Endothelial cell of umbilical vein (primary cell): Measurements from ENCODE around the gene GUCY2D. TPM values are rescaled to one million over a fixed set of nuclear protein-coding genes. Genes with fewer than 3 reads are reported as not detected.
"Not testable (repeated sequence)": the region's sequence is repeated elsewhere in the genome, so short reads cannot be mapped to it uniquely, and the experiment has no call there.

ENCODE experiments used
- Bru-seq: library from RNA; stranded (reverse); fragments of 400-500 nt; gene quantifications from one replicate; lab custom pipeline; 2021; lab: Mats Ljungman, UMichigan
- BruChase-seq, 2 experiments: library from RNA; stranded (reverse); fragments of 400-500 nt; gene quantifications; one replicate each; lab custom pipeline; 2021; lab: Mats Ljungman, UMichigan
- BruUV-seq: library from RNA; stranded (reverse); fragments of 400-500 nt; replicated peaks from 2 replicates; lab custom pipeline; 2021; lab: Mats Ljungman, UMichigan
- CTCF ChIA-PET: fragments of 300-600, 350-600 bp; sonication (Branson Sonifier 250); formaldehyde crosslinking; loops from one replicate; lab custom pipeline; 2021; ENCODE audit warnings: antibody characterized with exemption, inconsistent platforms; lab: Charles Lee
- POLR2A ChIA-PET: fragments of 300-600, 350-600 bp; sonication (Branson Sonifier 250); formaldehyde crosslinking; loops from one replicate; lab custom pipeline; 2021; ENCODE audit warnings: antibody characterized with exemption, inconsistent platforms; lab: Charles Lee
- DNase-seq: peaks from one replicate; pipeline ENCODE4 v3.0.0-alpha.2; 2011; ENCODE audit warnings: low read depth, low spot score
- FAIRE-seq: peaks from 2 replicates; lab custom pipeline; 2011; peaks lifted over from hg19 to GRCh38; lab: Jason Lieb, UNC
- H2AFZ ChIP-seq: 2 replicates; pipeline ENCODE4 v1.6.0; 2012; ENCODE audit warnings: low read depth, low read length, control low read depth, inconsistent platforms
- H3K27ac ChIP-seq: 2 replicates; pipeline ENCODE4 v1.5.1; 2011; ENCODE audit warnings: low read depth, mild to moderate bottlenecking, control low read depth, low read length, moderate library complexity; ENCODE audit not compliant: insufficient read depth
- H3K27me3 ChIP-seq, 2 experiments: 2 replicates each; pipeline versions ENCODE4 v1.6.0 to v1.6.1; 2011; ENCODE audit warnings: low read length in 2 of 2, mixed read lengths in 1 of 2; ENCODE audit not compliant: control insufficient read depth in 2 of 2, insufficient read depth in 2 of 2
- H3K36me3 ChIP-seq, 2 experiments: 2 replicates in 1 of 2; 3 replicates in 1 of 2; pipeline ENCODE4 v1.5.1; 2011; ENCODE audit warnings: low read length in 2 of 2, mild to moderate bottlenecking in 1 of 2, moderate library complexity in 1 of 2; ENCODE audit not compliant: control insufficient read depth in 2 of 2, insufficient read depth in 2 of 2; ENCODE audit errors: extremely low read depth in 1 of 2
- H3K4me1 ChIP-seq: 3 replicates; pipeline ENCODE4 v1.5.1; 2011; ENCODE audit warnings: mild to moderate bottlenecking, low read length; ENCODE audit not compliant: control insufficient read depth, insufficient read depth; ENCODE audit errors: extremely low read depth
- H3K4me2 ChIP-seq: 2 replicates; pipeline ENCODE4 v1.6.1; 2011; ENCODE audit warnings: low read length, control low read depth, mixed read lengths; ENCODE audit not compliant: insufficient read depth
- H3K4me3 ChIP-seq, 3 experiments: fragments of 200-600 bp in 1 of 3; sonication (generic), shearing (Covaris generic) in 1 of 3; replicated peaks in 1 of 3; 2 replicates each; pipeline ENCODE4 v1.5.1; 2011 to 2016; ENCODE audit warnings: control low read depth in 3 of 3, low read length in 3 of 3, mild to moderate bottlenecking in 2 of 3, inconsistent platforms in 1 of 3, low read depth in 1 of 3, moderate library complexity in 1 of 3; ENCODE audit not compliant: insufficient read depth in 1 of 3
- H3K79me2 ChIP-seq: 2 replicates; pipeline ENCODE4 v1.6.0; 2012; ENCODE audit warnings: low read length, inconsistent platforms; ENCODE audit not compliant: control insufficient read depth, insufficient read depth
- H3K9ac ChIP-seq: replicated peaks from 2 replicates; pipeline ENCODE3; 2011; ENCODE audit warnings: low read length, control low read depth; ENCODE audit not compliant: insufficient read depth; ENCODE audit errors: extremely low read depth
- H3K9me1 ChIP-seq: replicated peaks from 3 replicates; pipeline ENCODE4 v1.6.0; 2011; ENCODE audit warnings: mild to moderate bottlenecking, low read length; ENCODE audit not compliant: control insufficient read depth, insufficient read depth; ENCODE audit errors: extremely low read depth
- H3K9me3 ChIP-seq: replicated peaks from 2 replicates; pipeline ENCODE4 v1.5.1; 2012; ENCODE audit warnings: low read length, inconsistent platforms; ENCODE audit not compliant: control insufficient read depth, insufficient read depth
- H4K20me1 ChIP-seq: replicated peaks from 2 replicates; pipeline ENCODE3; 2011; ENCODE audit warnings: mild to moderate bottlenecking, low read length; ENCODE audit not compliant: control insufficient read depth, insufficient read depth; ENCODE audit errors: extremely low read depth
- CTCF ChIP-seq, 2 donors: IDR thresholded peaks; 1 replicate in 1 of 2; 2 replicates in 1 of 2; pipeline ENCODE4 v1.5.1; 2011; ENCODE audit warnings: low read length in 2 of 2, mild to moderate bottlenecking in 2 of 2, moderate library complexity in 2 of 2, control low read depth in 1 of 2, inconsistent platforms in 1 of 2, low read depth in 1 of 2; ENCODE audit not compliant: insufficient read depth in 1 of 2; ENCODE audit errors: extremely low read depth in 1 of 2
- EZH2 ChIP-seq: IDR thresholded peaks from 2 replicates; pipeline ENCODE4 v1.6.1; 2012; ENCODE audit warnings: borderline replicate concordance, low read depth, mild to moderate bottlenecking, moderate library complexity, low read length, inconsistent platforms; ENCODE audit not compliant: severe bottlenecking
- FOS ChIP-seq: IDR thresholded peaks from 2 replicates; pipeline ENCODE4 v1.6.1; 2011; ENCODE audit warnings: mild to moderate bottlenecking, low read length, moderate library complexity, borderline replicate concordance; ENCODE audit not compliant: insufficient read depth
- GATA2 ChIP-seq: IDR thresholded peaks from 2 replicates; pipeline ENCODE4 v1.7.0; 2011; ENCODE audit warnings: low read depth, mild to moderate bottlenecking, moderate library complexity, mixed read lengths, low read length; ENCODE audit not compliant: insufficient read length, insufficient read depth
- JUN ChIP-seq: IDR thresholded peaks from 2 replicates; pipeline ENCODE4 v1.6.1; 2011; ENCODE audit warnings: borderline replicate concordance, low read depth; ENCODE audit not compliant: insufficient read length, insufficient read depth
- MAX ChIP-seq: IDR thresholded peaks from 2 replicates; pipeline ENCODE4 v1.6.1; 2011; ENCODE audit not compliant: insufficient read depth, insufficient read length
- MYC ChIP-seq: IDR thresholded peaks from one replicate; pipeline ENCODE4 v1.6.1; 2011; ENCODE audit warnings: mild to moderate bottlenecking, low read depth, low read length
- POLR2A ChIP-seq: IDR thresholded peaks from 2 replicates; pipeline ENCODE4 v1.6.1; 2012; ENCODE audit warnings: low read depth, mild to moderate bottlenecking, control low read depth, low read length
- POLR2AphosphoS5 ChIP-seq: IDR thresholded peaks from 2 replicates; pipeline ENCODE4 v1.6.1; 2012; ENCODE audit warnings: low read depth, mild to moderate bottlenecking, control low read depth, low read length, moderate library complexity; ENCODE audit not compliant: insufficient read depth
- dilution Hi-C: fragments of 300-500 bp; cut with MboI; formaldehyde crosslinking; loops from one replicate; pipeline ENCODE4 v1.15.0; 2019; ENCODE audit warnings: low sequenced_read_pairs; ENCODE audit not compliant: extremely low pct_ligation_motif_present
- intact Hi-C: fragments of 100-400 bp; cut with micrococcal nuclease; formaldehyde crosslinking; loops from one replicate; pipeline ENCODE4 v1.10.0; 2022
- long read RNA-seq: library from polyadenylated mRNA; stranded (forward); transcript quantifications from one replicate; pipeline ENCODE4 v2.0.0, GENCODE V29; 2021
- polyA minus RNA-seq, 3 experiments: library from RNA; depleted of rRNA, polyadenylated mRNA; stranded (reverse); fragments of >200 nt; gene quantifications; 1 replicate in 1 of 3; 2 replicates in 2 of 3; pipeline ENCODE4 v1.2.3, GENCODE V29; 2011
- polyA plus RNA-seq, 4 experiments: library from polyadenylated mRNA; depleted of rRNA in 3 of 4; stranded (reverse) in 3 of 4; unstranded in 1 of 4; fragments of >200 nt; gene quantifications; 2 replicates each; pipeline versions ENCODE4 v1.2.1 to v1.2.3, GENCODE V29; 2011 to 2012; ENCODE audit warnings: missing spikeins in 1 of 4
- total RNA-seq: library from RNA; stranded (reverse); gene quantifications from 2 replicates; pipeline ENCODE4 v1.2.3, GENCODE V29; 2021

Gene GUCY2D
- total RNA-seq, result not detected in 2 replicates
- not detected in 2 replicates for polyA plus RNA-seq
- not detected in 2 replicates for polyA plus RNA-seq (2011; cell fraction: cytosol; rRNA removed)
- not detected in 2 replicates for polyA plus RNA-seq (2011; cell fraction: nucleus; rRNA removed)
- polyA plus RNA-seq (2012), result not detected in 2 replicates
- polyA minus RNA-seq, result not detected in 2 replicates
- polyA minus RNA-seq (2011; cell fraction: cytosol; rRNA and poly(A)+ RNA removed), result not detected
- polyA minus RNA-seq (2011; cell fraction: nucleus; rRNA and poly(A)+ RNA removed), result not detected in 2 replicates
- not detected for Bru-seq, nascent RNA
- not detected for BruChase-seq, experiment 1, labeled RNA remaining after a 6-hour chase
- BruChase-seq, experiment 2, labeled RNA remaining after a 2-hour chase, result not detected
- long read RNA-seq, result 0 reads

GRCh38 chr17:8001976-8002720, at the start of gene GUCY2D:
TSS of gene GUCY2D (plus strand) at chr17:8002615. CDS start at chr17:8003048, 433 bp downstream.
- Histone ChIP-seq H3K9ac (no peak within 1 kb of the TSS), H3K79me2 (no peaks in the 10 kb centered on the region), H3K9me1 (no peaks in the 10 kb centered on the region), H2AFZ (no peak within 1 kb of the TSS), H4K20me1 (no peaks in the 10 kb centered on the region), H3K27ac (no peak within 1 kb of the TSS), H3K27me3 (peaks cover 52 to 57% of the 10 kb centered on the region in 2 experiments), H3K4me3 (no peak within 1 kb of the TSS), H3K9me3 (no peaks in the 10 kb centered on the region), H3K4me2 (no peak within 1 kb of the TSS), H3K4me1 (no peaks in the 10 kb centered on the region), H3K36me3 (no peaks in the 10 kb centered on the region)
- CTCF ChIA-PET, result interaction anchor here (0.9 to 2.1 kb wide), 6 partner anchors 9 to 259 kb away, joined by 3 to 33 read pairs (median 8); no protein-coding TSS in a partner anchor
- TF ChIP-seq POLR2AphosphoS5 (no peak), FOS (no peak), MAX (no peak), GATA2 (no peak), POLR2A (no peak), JUN (no peak), MYC (no peak), CTCF (IDR thresholded peaks at IDR 0.05; ENCODE audit: extremely low read depth in 1 of 2, insufficient read depth in 1 of 2, low read depth in 1 of 2, low read length in 2 of 2) (no peak), EZH2 (no peak)
- no peak for FAIRE-seq
- no peak for DNase-seq
- intact Hi-C loops, result loop anchor here (5.0 kb wide), 1 partner anchor 400 kb away; no protein-coding TSS in a partner anchor
- dilution Hi-C loops, result no loop called here
- POLR2A ChIA-PET, result no interaction called here
- BruUV-seq, result no TSS peak

GRCh38 chr17:7953266-7953665, 49.1 kb upstream of the GUCY2D start:
- CTCF ChIA-PET, result interaction anchor here (1.3 to 1.8 kb wide), 2 partner anchors 9 to 20 kb away, joined by 3 to 5 read pairs; no protein-coding TSS in a partner anchor
- H3K9me3 ChIP-seq, H3K79me2 ChIP-seq, H3K36me3 ChIP-seq, H3K27me3 ChIP-seq, H3K4me2 ChIP-seq, H3K4me3 ChIP-seq, H3K9me1 ChIP-seq, POLR2A ChIA-PET, BruUV-seq, H4K20me1 ChIP-seq, dilution Hi-C loops, H2AFZ ChIP-seq, FAIRE-seq, H3K4me1 ChIP-seq, intact Hi-C loops, DNase-seq, H3K9ac ChIP-seq, H3K27ac ChIP-seq: not testable (repeated sequence)
